ACC112 (cell line): ENCODE results near the gene MAP3K14.

Source experiments
- H2AFZ ChIP-seq: fragments of 200-600 bp; sonication (generic); one replicate; pipeline ENCODE4 v1.6.0; 2017; ENCODE audit warnings: antibody characterized with exemption, low read length; ENCODE audit not compliant: unreplicated experiment
- H3K27ac ChIP-seq: fragments of 200-600 bp; sonication (generic); 2 replicates; pipeline ENCODE4 v1.5.1; 2014; ENCODE audit warnings: low read depth, mild to moderate bottlenecking, antibody characterized with exemption, low read length, moderate library complexity
- H3K27me3 ChIP-seq: fragments of 200-600 bp; sonication (generic); 2 replicates; pipeline ENCODE4 v1.6.1; 2014; ENCODE audit warnings: mild to moderate bottlenecking, antibody characterized with exemption, low read length, moderate library complexity, mixed read lengths; ENCODE audit not compliant: insufficient read depth
- H3K36me3 ChIP-seq: fragments of 200-600 bp; sonication (generic); 2 replicates; pipeline ENCODE4 v1.6.1; 2016; ENCODE audit warnings: mild to moderate bottlenecking, antibody characterized with exemption, low read length, moderate library complexity, mixed read lengths; ENCODE audit not compliant: insufficient read depth
- H3K4me1 ChIP-seq: fragments of 200-600 bp; sonication (generic); one replicate; pipeline ENCODE4 v1.6.1; 2016; ENCODE audit warnings: low read length, mixed read lengths; ENCODE audit not compliant: insufficient read depth, unreplicated experiment, control insufficient read depth
- H3K4me3 ChIP-seq: fragments of 200-600 bp; sonication (generic); 2 replicates; pipeline ENCODE4 v1.5.1; 2014; ENCODE audit warnings: mild to moderate bottlenecking, low read depth, low read length
- H3K79me2 ChIP-seq: fragments of 200-600 bp; sonication (generic); one replicate; pipeline ENCODE4 v1.6.0; 2016; ENCODE audit warnings: low read length; ENCODE audit not compliant: control insufficient read depth, unreplicated experiment, insufficient read depth

The MAP3K14 gene

DNA sequence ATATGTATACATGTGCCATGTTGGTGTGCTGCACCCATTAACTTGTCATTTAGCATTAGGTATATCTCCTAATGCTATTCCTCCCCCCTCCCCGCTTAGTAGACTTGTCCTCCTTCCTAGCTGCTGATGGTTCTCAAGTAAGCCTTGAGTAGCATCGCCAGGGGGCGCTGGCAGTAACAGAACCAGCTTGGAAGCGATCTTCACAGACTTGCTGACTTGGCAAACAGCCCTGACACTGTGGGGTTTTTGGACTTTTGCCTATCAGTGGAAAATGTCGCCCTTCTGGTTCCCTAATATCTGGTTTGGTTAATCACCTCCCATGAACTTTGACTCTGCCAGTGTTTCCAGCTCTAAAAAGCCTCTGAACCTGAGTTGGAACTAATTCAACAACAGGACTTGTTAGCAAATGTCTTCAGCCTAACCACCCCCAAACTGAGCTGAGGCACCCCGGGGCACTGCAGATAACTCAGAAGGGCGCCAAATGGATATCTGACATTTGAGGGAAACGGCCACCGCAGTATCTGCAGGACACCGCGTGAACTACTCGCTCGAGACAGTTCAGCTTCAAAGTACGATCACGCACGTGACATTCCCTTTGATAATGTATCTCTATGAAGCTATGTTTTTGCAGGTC, 39.5 kb downstream of the MAP3K14 start:
- H3K4me1 ChIP-seq, result peaks cover 16% of the 10 kb centered on the region
- H3K79me2 ChIP-seq, result peaks cover 3% of the 10 kb centered on the region
- peak overlapping the region; percentile 54 for H3K27ac ChIP-seq
- no peaks in the 10 kb centered on the region for H3K27me3 ChIP-seq
- H2AFZ ChIP-seq, result no peak overlapping the region
- H3K36me3 ChIP-seq, result peaks cover 17% of the 10 kb centered on the region
- H3K4me3 ChIP-seq, result peak overlapping the region; percentile 4; the same call in 1 of the 2 replicates

DNA sequence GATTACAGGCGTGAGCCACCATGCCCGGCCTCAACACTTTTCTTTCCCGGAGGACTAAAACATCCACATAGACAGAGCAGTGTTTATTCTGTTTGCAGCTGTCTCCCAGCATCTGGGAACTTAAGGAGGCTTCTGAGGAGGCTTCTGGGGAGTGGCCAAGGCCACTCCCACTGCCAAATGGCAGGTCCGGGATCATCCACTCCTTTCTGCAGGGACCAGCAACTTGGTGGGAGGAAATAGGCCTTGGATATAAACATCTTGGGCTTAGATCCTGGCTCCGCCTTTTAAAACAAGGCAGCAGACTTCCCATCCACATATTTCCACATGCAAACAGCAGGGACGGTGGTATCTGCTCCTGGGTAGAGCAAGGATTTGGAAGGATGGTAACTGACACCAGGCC, 40.8 kb downstream of the MAP3K14 start:
- no peak overlapping the region for H3K4me3 ChIP-seq
- peaks cover 19% of the 10 kb centered on the region for H3K36me3 ChIP-seq
- H2AFZ ChIP-seq, result no peak overlapping the region
- H3K27me3 ChIP-seq, result no peaks in the 10 kb centered on the region
- H3K79me2 ChIP-seq, result peaks cover 3% of the 10 kb centered on the region
- peaks cover 16% of the 10 kb centered on the region for H3K4me1 ChIP-seq
- H3K27ac ChIP-seq, result no peak overlapping the region

DNA sequence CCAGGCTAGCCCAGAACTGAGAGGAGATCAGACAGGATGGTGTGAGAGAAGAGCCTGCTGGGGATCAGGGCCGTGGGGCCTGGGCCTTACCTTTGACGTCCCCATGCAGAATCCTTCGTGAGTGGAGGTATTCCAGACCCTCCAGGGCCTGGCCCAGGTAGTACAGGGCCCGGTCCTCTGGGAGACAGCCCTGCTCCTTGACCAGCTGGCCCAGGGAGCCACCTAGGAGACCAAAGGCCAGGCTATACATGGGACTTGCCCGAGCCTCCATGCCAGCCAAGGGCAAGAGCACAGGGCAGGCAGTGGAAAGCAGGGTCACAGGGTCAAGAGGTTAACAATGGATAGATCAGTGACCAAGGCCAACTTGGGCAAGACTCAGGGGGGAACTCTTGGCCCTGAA, 42.8 kb downstream of the MAP3K14 start:
- H2AFZ ChIP-seq, result no peak overlapping the region
- H3K27me3 ChIP-seq, result no peaks in the 10 kb centered on the region
- no peak overlapping the region for H3K27ac ChIP-seq
- H3K79me2 ChIP-seq, result no peaks in the 10 kb centered on the region
- no peak overlapping the region for H3K4me3 ChIP-seq
- H3K4me1 ChIP-seq, result peaks cover 16% of the 10 kb centered on the region
- peaks cover 31% of the 10 kb centered on the region for H3K36me3 ChIP-seq

DNA sequence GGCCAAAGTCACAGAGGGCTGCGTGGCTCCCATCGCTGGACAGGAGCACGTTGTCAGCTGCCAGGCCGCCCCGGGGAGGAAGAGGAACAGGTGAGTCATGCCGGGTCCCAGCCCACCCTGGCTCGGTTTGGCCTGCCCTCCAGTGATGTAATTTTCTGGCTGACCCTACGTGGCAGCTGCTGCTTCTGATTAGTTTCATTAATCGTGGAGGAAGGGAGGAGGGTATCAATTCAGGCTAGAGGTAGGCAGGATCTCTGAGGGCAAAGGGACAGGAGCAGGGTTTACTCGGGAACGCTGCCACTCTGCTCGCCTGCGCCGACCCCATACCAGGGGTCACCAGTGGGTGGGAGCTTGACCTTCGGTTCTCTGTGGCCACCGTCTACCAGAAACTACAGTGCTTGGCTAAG, 43.3 kb downstream of the MAP3K14 start:
- Histone ChIP-seq H3K27me3 (no peaks in the 10 kb centered on the region), H3K79me2 (no peaks in the 10 kb centered on the region), H3K4me1 (peaks cover 13% of the 10 kb centered on the region), H2AFZ (no peak overlapping the region), H3K27ac (no peak overlapping the region), H3K4me3 (no peak overlapping the region), H3K36me3 (peaks cover 33% of the 10 kb centered on the region)

DNA sequence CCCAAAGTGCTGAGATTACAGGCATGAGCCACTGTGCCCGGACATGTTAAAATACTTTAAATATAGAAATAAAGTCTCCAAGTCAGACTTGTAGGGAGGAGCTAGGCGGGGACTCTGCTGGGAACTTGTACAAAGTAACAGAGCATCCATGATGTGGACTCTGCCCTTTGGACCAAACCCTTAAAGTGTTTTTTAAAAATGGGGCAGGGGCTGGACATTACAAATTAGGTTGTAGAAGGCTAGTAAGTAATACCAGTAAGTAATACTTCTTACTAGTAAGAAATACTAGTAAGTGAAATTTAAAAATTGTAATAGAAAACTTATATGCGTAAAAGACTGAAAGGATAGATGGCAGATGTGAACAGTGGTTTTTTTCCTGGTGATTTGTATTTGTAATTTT, 45.2 kb downstream of the MAP3K14 start:
- Histone ChIP-seq H3K36me3 (peaks cover 45% of the 10 kb centered on the region), H3K4me3 (no peak overlapping the region), H3K27me3 (no peaks in the 10 kb centered on the region), H3K4me1 (peaks cover 5% of the 10 kb centered on the region), H2AFZ (no peak overlapping the region), H3K27ac (no peak overlapping the region), H3K79me2 (no peaks in the 10 kb centered on the region)

DNA sequence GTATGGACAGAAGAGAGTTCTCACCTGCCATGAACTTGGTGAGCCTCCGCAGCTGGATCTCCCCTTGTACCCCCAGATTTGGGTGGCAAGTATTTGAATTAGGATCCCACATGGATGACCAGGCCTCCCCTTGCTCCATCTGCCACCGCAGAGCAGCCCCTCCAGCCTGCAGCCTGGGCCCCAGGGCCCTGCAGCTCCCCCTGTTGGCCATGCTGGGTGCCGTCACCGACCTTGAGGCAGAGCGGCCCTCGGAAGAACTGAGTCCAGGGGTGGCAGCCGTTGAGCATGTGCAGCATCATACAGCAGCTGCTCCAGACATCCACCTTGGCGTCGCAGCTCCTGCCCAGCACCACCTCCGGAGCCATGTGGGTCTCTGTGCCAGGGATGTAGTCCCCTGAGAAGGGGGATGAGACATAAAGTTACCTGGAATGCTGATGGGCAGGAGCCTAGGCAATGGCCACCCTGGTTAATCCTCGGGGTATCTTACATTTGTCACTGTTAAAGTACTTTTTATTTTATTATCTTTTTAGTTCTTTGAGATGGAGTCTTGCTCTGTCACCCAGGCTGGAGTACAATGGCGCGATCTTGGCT, 45.9 kb downstream of the MAP3K14 start:
- Histone ChIP-seq H2AFZ (no peak overlapping the region), H3K27me3 (no peaks in the 10 kb centered on the region), H3K4me3 (no peak overlapping the region), H3K4me1 (peaks cover 12% of the 10 kb centered on the region), H3K27ac (no peak overlapping the region), H3K79me2 (no peaks in the 10 kb centered on the region), H3K36me3 (peaks cover 45% of the 10 kb centered on the region)

DNA sequence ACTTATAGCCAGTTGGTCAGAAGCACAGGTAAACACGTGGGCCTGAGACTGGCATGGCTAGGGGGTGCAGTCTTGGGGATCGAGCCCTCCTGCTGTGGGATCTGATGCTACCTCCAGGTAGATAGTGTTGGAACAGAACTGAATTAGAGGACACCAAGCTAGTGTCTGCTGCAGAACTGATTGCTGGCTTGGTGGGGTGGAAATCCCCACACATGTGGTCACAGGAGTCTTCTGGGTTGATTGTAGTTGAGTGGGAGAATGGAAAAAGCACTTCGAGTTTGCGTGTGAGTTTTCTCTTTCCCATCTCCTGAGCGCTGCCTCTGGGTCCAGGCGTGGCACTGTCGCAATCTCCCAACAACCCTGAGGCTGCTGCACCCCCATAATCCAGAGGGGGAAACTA, 46.9 kb downstream of the MAP3K14 start:
- H3K4me3 ChIP-seq, result no peak overlapping the region
- peaks cover 48% of the 10 kb centered on the region for H3K36me3 ChIP-seq
- H3K4me1 ChIP-seq, result peaks cover 17% of the 10 kb centered on the region
- H3K27ac ChIP-seq, result no peak overlapping the region
- no peaks in the 10 kb centered on the region for H3K27me3 ChIP-seq
- no peaks in the 10 kb centered on the region for H3K79me2 ChIP-seq
- H2AFZ ChIP-seq, result no peak overlapping the region

DNA sequence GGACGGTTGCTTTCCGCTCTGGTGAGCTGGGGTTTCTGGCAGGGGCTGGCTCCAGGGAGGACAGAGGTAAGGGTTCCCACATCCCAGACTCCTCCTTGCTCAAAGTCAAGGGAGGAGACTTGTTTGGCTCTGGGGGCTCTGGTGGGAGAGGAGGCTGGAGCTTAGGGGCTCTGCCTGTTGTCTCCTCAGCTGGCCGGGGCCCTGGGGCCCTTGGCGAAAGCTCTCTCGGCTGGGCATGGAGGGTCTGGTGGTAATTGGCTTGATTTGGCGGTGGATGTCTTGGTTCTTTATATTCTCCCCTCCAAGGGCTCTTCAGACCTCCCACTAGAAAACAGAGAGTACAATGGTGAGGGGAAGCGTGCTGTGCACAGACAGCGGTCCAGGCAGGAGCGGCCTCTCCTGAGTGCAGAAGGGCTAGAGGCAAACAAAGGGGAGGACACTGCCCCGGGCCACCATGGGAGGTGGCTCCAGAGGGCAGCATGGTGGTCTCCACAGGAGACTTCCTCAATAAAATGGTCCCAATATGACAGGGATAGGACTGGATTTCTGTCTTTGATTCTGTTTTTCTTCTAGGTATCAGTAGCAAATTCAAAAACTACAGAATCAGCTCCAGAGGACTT, 49.3 kb downstream of the MAP3K14 start:
- no peaks in the 10 kb centered on the region for H3K27me3 ChIP-seq
- H3K36me3 ChIP-seq, result peaks cover 55% of the 10 kb centered on the region
- H3K27ac ChIP-seq, result no peak overlapping the region
- H3K4me1 ChIP-seq, result peaks cover 23% of the 10 kb centered on the region
- no peaks in the 10 kb centered on the region for H3K79me2 ChIP-seq
- H3K4me3 ChIP-seq, result no peak overlapping the region
- H2AFZ ChIP-seq, result no peak overlapping the region

DNA sequence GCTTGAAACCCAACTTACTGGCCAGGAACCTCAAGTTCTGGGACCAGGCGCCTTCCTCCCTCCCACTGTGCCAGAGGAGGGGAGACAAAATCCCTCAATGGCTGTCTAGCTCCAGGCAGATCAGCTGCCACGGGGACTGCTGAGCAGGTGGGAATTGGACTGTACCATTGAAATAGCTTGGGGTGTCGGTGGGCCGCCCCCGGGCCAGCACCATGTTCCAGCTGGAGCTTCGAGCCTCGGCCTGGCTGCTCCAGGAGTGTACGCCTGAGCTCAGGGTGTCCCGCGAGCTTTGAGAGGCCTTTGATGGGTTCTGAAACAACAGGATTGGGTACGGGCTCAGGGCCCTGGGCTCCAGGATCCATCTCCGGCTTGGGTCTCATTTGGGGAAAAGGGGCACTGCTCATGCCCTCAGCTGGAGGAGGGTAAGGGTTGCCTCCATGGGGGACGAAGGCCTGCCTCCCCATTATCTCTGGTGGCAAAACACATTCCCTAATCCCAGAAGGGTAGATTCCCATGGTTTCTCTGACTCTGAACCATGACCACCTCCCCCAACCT, 50.4 kb downstream of the MAP3K14 start:
- H3K4me1 ChIP-seq, result peaks cover 29% of the 10 kb centered on the region
- H3K27ac ChIP-seq, result peak overlapping the region; percentile 79
- no peaks in the 10 kb centered on the region for H3K79me2 ChIP-seq
- no peaks in the 10 kb centered on the region for H3K27me3 ChIP-seq
- H3K36me3 ChIP-seq, result peaks cover 52% of the 10 kb centered on the region
- H3K4me3 ChIP-seq, result no peak overlapping the region
- H2AFZ ChIP-seq, result no peak overlapping the region

DNA sequence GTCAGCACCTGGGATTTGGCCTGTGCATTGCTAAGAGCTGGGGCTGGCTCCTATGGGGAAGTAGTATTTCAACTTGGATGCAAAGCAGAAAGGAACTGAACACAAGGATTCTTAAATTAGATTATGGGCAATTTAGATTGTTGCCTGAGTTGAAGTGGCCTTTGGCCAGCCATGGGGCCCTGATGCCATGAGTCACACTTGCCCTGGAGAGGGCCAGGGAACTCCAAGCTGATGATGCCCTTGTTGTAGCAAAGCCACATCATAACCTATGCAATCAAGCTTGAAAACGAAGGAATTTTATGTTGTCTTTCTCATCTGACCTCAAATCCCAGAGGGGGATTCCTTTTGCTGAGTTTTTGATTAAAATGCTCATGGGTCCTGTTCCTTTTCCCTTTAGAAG, 51.0 kb downstream of the MAP3K14 start:
- Histone ChIP-seq H3K4me3 (no peak overlapping the region), H3K27ac (peak overlapping the region; percentile 79), H3K4me1 (peaks cover 32% of the 10 kb centered on the region), H3K27me3 (no peaks in the 10 kb centered on the region), H3K79me2 (no peaks in the 10 kb centered on the region), H2AFZ (no peak overlapping the region), H3K36me3 (peaks cover 52% of the 10 kb centered on the region)

DNA sequence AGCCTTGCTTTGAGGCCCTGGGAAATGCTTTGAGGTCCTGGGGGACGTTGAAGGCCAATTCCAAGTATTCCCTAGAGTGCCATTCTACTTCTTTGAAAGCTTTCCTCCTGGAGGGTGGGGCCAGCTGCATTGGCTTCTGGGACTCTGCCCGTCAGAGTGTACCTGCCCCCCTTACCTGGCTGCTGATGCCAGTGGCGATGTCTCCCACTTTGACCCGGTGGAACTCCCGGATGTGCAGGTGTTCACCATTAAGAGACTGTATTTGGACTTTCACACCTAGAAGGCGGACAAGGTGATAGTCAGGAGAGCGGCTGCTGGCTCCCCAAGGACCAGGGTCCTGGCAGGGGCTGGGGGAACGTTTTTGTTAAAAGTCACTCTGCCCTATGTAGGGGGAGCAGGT, 51.8 kb downstream of the MAP3K14 start:
- Histone ChIP-seq H3K27ac (no peak overlapping the region), H3K27me3 (no peaks in the 10 kb centered on the region), H3K36me3 (peaks cover 47% of the 10 kb centered on the region), H3K79me2 (no peaks in the 10 kb centered on the region), H2AFZ (no peak overlapping the region), H3K4me3 (no peak overlapping the region), H3K4me1 (peaks cover 32% of the 10 kb centered on the region)
